Mammary epithelial cell (primary cell): Measurements from ENCODE around the gene NPIPB2.

Experiments used
- EZH2 ChIP-seq: IDR thresholded peaks from 2 replicates; pipeline ENCODE4 v1.6.1; 2012; ENCODE audit warnings: low read length, inconsistent platforms, borderline replicate concordance
- TF ChIP-seq, protein P1 (sequence below), 2 donors: IDR thresholded peaks in 1 of 2; conservative IDR thresholded peaks in 1 of 2; 2 replicates each; pipeline ENCODE4 v1.5.1; 2011 to 2012; ENCODE audit warnings: inconsistent platforms in 2 of 2, low read length in 2 of 2, mild to moderate bottlenecking in 2 of 2, control low read depth in 1 of 2, low read depth in 1 of 2; ENCODE audit not compliant: insufficient read depth in 1 of 2; ENCODE audit errors: extremely low read depth in 1 of 2

DNA sequence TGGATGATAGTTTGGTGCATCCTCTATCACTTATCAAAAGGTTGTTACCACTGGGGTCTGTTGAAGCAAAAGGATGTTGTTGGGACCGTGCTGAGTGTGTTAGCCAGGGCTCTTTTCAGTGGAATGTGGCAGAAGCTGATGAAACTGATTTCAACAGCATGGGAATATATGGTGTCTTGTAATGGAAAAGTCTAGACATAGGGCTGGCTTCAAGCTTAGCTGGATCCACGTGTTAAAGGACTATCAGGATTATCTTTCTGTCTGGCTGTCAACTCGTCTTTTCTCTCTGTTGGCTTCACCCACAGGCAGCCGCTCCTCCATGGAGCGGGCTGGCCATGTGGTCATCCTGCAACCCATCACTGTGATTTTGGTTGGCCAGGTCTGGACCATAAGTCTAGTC, 43.4 kb upstream of the NPIPB2 start:
- TF ChIP-seq, protein P1, sequence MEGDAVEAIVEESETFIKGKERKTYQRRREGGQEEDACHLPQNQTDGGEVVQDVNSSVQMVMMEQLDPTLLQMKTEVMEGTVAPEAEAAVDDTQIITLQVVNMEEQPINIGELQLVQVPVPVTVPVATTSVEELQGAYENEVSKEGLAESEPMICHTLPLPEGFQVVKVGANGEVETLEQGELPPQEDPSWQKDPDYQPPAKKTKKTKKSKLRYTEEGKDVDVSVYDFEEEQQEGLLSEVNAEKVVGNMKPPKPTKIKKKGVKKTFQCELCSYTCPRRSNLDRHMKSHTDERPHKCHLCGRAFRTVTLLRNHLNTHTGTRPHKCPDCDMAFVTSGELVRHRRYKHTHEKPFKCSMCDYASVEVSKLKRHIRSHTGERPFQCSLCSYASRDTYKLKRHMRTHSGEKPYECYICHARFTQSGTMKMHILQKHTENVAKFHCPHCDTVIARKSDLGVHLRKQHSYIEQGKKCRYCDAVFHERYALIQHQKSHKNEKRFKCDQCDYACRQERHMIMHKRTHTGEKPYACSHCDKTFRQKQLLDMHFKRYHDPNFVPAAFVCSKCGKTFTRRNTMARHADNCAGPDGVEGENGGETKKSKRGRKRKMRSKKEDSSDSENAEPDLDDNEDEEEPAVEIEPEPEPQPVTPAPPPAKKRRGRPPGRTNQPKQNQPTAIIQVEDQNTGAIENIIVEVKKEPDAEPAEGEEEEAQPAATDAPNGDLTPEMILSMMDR (conservative IDR thresholded peaks at IDR 0.05 in 1 of 2, IDR thresholded peaks at IDR 0.05 in 1 of 2; ENCODE audit: extremely low read depth in 1 of 2, insufficient read depth in 1 of 2, low read depth in 1 of 2, low read length in 2 of 2), result no peak
- no peak for TF ChIP-seq EZH2
